GM21723 (cell line): Measurements from ENCODE around the gene C12orf57.
A peak's percentile ranks its signal among the peaks of the same experiment; 100 is the strongest.
"Not testable (repeated sequence)": the region's sequence is repeated elsewhere in the genome, so short reads cannot be mapped to it uniquely, and the experiment has no call there.

Experiments
- ATAC-seq: cut with Tn5 transposase; IDR thresholded peaks from one replicate; pipeline ENCODE4 v1.9.1; 2021; ENCODE audit warnings: mild to moderate bottlenecking, moderate library complexity; ENCODE audit not compliant: unreplicated experiment

The C12orf57 gene, protein sequence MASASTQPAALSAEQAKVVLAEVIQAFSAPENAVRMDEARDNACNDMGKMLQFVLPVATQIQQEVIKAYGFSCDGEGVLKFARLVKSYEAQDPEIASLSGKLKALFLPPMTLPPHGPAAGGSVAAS

GRCh38 chr12:6943722-6944380 is at the start of gene C12orf57, which contains the start of gene RNU7-1:
Gene C12orf57 (plus strand): TSS chr12:6944022. CDS start chr12:6944122, 100 bp downstream.
Gene RNU7-1 (plus strand): TSS chr12:6943816.
- peak; percentile 32 for ATAC-seq

DNA sequence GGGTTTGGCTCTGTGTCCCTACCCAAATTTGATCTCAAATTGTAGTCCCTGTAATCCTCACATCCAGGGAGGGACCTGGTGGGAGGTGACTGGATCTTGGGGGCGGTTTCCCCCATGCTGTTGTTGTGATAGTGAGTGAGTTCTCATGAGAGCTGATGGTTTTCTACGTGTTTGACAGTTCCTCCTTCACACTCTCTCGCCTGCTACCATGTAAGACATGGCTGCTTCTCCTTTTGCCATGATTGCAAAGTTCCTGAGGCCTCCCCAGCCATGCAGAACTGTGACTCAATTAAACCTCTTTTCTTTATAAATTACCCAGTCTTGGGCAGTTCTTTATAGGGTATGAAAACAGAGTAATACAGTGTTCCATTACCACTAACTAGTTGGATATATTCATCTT is 49.5 kb upstream of the C12orf57 start:
- ATAC-seq: no peak

DNA sequence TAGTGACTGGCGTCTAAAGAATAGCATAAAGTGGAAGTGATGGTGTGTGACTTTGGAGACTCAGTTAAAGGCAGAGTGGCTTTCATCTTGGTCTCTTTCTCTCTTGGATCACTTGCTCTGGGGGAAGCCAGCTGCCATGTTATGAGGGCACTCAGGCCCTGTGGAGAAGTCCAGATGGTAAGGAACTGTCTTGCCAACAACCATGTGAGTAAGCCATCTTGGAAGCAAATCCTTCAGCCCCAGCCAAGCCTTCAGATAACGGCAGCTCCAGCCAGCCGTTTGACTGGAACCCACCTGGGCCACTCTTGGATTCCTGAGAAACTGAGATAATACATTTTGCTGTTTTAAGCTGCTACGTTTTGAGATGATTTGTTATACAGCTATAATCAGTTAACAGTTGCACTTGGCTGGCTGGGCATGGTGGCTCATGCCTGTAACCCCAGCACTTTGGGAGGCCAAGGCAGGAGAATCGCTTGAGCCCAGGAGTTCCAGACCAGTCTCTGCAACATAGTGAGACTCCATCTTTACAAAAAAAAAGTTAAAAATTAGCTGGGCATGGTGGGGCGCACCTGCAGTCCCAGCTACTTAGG is 46.9 kb upstream of the C12orf57 start:
- no peak for ATAC-seq

DNA sequence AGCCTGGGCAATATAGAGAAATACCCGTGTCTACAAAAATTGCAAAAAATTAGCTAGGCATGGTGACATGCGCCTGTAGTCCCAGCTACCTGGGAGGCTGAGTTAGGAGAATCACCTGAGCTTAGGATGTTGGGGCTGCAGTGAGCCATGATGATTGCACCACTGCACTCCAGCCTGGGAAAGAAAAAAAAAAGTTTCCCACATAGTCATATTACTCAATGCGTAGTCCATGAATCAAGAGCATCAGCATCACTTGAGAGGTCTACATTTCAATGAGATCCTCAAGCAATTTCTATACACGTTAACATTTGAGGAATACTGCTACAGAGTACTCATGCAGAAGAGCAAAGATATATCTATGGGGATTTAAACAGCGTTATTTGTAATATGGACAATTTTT is 44.4 kb upstream of the C12orf57 start:
- no peak for ATAC-seq

- ATAC-seq: no peak
These were observed 43.8 kb upstream of the C12orf57 start for GRCh38 chr12:6899837-6900519.

DNA sequence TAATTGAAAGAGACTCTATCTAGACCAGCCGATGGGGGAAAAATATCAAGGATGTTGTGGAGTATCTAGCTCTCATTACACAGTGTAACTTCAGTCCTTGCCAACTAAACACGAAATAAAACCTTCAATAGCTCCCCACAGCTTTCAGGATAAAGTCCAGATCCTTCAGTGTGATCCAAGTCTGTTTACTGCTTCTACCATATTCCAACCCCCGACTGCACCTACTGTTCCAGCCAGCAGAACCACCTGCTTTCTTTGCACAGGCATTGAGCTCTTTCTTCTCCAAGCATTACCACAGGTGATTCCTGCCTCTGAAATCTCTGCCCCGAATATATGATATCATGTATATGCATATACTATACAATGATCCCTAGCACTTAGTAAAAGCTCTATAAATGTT is 41.4 kb upstream of the C12orf57 start:
- ATAC-seq: no peak

GRCh38 chr12:6903722-6904121 is 40.1 kb upstream of the C12orf57 start:
- ATAC-seq: no peak

- ATAC-seq: peak; percentile 94
These were observed 39.2 kb upstream of the C12orf57 start, which contains the start of gene LRRC23 for GRCh38 chr12:6904280-6905276. Gene LRRC23 (plus strand): TSS chr12:6904822. CDS start chr12:6905634, 812 bp downstream.

DNA sequence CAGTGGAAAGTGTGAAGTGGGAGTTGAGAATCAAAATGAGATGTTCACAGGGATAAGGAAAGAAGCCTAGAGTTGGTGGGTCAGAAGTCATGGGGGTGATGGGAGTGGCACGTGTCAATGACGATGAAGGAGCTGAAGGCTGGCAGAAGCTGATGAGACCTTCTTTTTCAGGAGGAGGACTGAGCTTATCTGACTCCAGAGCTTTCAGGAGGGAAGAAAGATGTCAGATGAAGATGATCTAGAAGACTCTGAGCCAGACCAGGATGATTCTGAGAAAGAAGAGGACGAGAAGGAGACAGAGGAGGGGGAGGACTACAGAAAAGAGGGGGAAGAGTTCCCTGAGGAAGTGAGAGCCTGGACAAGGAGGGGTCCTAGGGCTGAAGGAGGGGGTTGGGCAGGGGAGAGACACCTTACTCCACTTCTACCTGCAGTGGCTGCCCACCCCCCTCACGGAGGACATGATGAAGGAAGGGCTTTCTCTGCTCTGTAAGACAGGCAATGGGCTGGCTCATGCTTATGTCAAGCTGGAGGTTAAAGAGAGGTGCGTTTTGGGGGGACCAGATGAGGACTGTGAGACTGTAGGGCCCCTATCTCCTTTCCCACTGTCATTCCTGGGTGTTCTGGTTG is 38.3 kb upstream of the C12orf57 start:
- ATAC-seq: no peak

DNA sequence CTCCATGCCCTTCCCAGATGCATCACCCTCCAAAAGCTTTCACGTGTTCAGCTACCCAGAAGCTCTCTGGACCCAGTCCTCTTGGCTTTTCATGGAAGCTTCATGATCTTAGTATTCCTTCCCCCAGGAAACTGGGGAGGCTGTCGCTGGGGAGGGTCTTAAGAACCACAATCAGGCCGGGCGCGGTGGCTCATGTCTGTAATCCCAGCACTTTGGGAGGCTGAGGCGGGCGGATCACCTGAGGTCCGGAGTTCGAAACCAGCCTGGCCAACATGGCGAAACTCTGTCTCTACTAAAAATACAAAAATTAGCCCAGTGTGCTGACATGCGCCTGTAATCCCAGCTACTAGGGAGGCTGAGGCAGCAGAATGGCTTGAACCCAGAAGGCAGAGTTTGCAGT is 35.7 kb upstream of the C12orf57 start:
- not testable (repeated sequence) for ATAC-seq

DNA sequence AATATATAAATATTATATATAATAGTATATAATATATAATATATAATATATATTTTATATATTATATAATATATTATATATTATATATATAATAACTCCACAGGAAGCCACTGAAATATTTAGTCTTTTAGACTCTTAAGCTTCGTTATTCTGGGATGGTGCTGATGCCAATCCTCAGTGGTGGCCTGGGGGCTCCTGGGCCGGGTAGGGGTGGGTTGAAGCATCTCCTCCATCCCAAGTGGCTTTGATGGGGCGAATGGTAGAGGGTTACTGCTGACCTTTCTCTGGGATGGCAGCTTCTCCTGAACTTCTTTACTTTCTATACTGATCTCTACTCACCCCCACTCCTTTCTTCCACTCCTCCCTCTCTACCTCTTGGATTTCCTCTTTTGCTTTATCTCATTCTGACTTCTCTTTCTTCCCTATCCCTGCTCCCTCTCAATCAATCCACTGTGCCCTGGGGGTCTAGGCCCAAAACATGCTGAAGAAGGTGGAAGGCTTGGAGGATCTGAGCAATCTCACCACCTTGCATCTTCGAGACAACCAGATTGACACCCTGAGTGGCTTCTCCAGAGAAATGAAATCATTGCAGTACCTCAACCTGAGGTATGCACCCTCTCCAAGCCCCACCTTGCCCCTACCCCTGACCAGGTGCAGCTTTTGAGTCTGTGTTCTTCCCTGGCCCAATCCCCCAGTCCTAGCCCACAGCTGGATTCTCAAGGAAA is 34.2 kb upstream of the C12orf57 start:
- ATAC-seq: no peak

DNA sequence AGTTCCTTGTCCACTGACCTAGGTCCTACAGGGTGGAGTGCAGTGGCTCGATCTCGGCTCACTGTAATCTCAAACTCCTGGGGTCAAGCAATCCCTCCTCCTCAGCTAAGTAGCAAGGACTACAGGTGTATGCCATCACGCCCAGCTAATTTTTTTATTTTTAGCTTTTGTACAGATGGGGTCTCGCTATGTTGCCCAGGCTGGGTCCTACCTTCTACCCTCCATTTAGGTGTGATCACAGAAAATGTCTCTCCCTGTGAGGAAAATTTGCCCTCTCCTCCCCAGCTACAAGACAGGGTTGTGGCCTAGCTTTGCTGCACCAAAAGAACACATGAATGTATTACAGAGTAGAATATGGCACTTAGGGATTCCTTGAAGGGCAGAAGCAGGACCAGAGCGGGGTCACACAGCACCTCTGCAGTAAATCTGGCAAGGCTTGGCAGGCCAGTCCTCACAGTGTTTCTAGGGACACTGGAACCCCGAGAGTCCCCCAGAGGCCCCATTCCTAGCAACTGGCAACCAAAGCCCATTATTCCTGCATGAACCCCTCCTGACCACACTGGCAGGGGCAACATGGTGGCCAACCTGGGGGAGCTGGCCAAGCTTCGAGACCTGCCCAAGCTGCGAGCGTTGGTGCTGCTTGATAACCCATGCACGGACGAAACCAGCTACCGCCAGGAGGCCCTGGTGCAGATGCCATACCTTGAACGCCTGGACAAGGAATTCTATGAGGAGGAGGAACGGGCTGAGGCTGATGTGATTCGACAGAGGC is 31.5 kb upstream of the C12orf57 start:
- no peak for ATAC-seq

DNA sequence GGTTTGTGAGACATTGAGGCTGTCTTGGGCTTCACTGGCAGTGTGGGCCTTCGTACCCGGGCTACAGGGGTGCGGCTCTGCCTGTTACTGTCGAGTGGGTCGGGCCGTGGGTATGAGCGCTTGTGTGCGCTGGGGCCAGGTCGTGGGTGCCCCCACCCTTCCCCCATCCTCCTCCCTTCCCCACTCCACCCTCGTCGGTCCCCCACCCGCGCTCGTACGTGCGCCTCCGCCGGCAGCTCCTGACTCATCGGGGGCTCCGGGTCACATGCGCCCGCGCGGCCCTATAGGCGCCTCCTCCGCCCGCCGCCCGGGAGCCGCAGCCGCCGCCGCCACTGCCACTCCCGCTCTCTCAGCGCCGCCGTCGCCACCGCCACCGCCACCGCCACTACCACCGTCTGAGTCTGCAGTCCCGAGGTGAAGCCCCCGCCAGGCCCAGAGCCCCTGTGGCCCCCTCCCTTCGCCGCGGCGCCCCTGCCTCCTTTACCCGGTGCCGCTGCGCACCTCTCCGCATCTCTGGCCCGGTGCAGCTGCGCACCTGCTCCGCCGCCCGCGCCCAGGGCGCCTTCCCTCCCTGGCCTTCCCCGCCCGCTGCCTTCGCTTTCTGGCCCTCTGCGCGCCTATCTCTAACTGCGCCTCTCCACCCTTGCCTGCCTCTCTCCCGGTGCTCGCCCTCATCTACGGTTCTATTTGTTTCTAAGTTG is 29.4 kb upstream of the C12orf57 start, which contains the start of gene ENO2:
Gene ENO2 (plus strand): TSS at position 335 of the 701 bp plus-strand sequence. CDS start 1,253 bp downstream, outside the sequence.
- peak; percentile 71 for ATAC-seq

DNA sequence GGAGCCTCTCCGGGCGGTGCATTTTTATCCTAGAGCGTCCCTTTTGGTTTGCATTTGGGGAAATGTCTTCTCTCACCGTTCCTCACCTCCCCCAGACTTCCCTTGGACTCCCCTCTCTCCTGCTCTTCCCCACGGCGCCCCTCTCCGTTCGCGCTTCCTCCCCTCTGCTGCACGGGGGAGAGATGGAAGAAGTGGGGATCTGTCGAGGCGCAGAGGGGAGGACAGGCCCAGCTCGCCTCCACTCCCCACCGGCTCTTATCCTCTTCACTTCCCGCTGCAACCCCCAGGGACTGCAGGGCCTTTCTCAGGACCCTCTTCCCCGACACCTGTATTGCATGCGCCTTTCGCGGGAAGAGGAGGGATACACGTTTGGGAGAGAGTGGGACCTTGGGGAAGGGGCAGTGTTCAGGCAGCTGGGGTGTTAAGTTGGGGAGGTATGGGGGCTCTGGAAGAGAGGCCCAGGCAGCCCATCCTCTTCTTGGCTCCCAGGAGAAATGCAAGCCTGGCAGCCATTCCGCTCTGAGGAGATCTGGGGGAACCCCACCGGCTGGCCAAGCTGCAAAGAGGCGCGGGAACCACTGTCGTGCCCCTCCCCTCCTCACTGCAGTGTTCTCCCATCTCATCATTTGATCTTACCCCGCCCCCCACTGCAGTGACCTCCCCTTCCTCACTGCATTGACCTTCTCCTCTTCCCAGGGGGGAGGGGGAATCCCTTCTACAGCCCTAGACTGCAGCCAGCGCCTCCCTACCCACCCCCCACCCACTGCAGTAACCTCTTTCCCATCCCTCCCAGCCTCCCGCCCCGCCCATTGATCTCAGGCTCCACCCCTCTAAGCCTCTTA is 28.7 kb upstream of the C12orf57 start:
- ATAC-seq: peak; percentile 14

DNA sequence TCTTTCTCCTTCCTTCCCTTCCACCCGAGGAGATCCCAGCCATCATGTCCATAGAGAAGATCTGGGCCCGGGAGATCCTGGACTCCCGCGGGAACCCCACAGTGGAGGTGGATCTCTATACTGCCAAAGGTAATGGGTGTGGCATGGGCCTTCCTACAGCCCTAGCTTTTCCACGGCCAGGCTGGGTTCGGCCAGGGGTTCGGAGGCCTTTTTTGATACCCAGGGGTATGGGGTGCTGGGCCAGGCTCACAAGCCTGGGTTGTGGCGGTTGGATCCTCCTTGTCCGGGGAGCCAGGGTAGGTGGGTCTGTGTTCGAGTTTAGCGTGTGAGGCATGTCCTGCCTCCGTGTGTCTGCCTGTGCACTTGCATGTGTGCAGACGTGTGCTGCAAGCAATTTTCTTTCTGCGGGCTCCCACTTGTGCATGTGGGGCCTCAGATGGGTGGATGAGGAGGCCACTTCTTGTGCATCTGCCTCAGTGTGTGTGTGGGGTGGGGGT is 28.0 kb upstream of the C12orf57 start:
- ATAC-seq: no peak

DNA sequence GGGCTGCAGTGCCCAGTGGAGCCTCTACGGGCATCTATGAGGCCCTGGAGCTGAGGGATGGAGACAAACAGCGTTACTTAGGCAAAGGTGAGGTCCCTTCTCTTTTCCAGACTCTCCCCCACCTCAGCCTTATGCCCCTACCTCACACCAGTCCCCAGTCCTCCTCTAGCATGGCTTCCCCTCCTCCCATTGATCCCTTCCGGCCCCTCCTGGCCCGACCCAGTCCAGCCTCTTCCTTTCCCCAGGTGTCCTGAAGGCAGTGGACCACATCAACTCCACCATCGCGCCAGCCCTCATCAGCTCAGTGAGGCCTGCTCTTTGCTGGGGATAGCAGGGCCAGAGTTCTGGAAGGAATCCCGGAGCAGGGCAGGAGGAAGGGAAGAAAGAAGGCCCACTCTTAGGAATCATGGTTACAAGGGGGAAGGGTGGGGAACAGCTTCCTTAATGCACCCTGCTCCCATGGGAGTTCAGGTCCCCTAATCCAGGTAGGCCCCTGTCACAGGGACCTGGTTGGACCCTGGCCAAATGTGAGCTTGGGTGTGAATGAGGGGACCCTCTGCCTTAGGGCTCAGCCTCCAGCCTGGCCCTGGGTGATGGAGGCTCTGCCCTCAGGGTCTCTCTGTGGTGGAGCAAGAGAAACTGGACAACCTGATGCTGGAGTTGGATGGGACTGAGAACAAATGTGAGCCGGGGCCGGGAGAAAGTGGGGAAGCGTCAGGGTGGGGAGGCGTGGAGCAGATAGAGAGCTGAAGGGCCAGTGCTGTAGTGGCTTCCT is 27.2 kb upstream of the C12orf57 start:
- no peak for ATAC-seq
